NK-92 treated with Interleukin-12 subunit alpha and Interleukin-12 subunit beta, amount 100 ng/mL, for 24 hours (cell line): ENCODE measurements around the gene JPH3.
"Not testable (repeated sequence)": the region's sequence is repeated elsewhere in the genome, so short reads cannot be mapped to it uniquely, and the experiment has no call there.

ENCODE experiments used
- DNase-seq: peaks from one replicate; lab custom pipeline; 2025; lab: John Stamatoyannopoulos, UW

JPH3 gene

DNA sequence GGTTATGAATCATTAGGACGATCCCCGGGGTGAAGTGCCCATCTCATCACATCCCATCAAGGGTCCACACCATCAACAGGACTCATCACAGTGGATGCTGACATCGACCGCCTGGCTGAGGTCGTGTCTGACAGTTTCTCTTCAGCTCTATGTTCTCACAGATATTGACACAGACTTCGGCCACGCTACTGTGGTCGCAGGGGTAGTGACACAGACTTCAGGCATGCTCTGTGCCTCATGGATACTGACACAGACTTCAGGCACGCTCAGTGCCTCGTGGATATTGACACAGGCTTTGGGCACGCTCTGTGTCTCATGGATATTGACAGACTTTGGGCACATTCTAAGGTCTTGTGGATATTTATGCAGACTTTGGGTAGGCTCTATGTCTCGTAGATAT is 113.3 kb downstream of the JPH3 start:
- no peak for DNase-seq

- DNase-seq: not testable (repeated sequence)
Measured at GRCh38 chr16:87718831-87719230, 116.5 kb downstream of the JPH3 start.

GRCh38 chr16:87720446-87720845 is 118.1 kb downstream of the JPH3 start:
- no peak for DNase-seq

GRCh38 chr16:87721622-87722585 is 119.6 kb downstream of the JPH3 start:
- no peak for DNase-seq

DNA sequence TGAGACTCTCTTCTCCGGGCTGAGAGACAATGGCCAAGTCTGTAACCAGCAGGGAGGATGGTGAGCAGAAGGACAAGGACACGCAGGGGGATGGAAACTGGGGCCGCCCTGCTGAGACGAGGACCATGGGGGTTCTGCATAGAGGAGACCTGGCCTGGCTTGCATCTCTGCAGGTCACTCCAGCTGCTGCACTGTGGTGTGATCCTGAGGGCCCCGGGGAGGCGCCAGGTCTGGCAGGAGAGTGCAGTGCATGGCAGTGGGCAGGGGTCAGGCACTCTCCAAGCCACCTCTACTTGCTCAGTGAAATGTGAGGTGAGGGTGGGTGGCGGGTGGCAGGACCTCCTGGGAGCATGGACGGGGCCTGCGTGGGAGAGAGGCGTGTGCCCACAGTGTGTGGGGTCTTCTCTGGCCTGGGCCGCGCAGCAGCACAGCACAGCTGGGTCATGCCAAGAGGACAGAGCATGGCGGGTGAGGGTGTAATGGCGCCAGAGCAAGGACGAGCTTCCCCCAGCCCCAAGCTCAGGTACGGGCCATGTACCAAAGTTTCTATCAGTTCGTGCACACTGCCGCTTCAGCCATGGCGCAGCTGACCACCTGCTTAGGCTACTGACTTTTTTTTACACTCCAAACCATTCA is 120.4 kb downstream of the JPH3 start:
- no peak for DNase-seq

GRCh38 chr16:87723226-87723623 is 120.9 kb downstream of the JPH3 start:
- DNase-seq: no peak

DNA sequence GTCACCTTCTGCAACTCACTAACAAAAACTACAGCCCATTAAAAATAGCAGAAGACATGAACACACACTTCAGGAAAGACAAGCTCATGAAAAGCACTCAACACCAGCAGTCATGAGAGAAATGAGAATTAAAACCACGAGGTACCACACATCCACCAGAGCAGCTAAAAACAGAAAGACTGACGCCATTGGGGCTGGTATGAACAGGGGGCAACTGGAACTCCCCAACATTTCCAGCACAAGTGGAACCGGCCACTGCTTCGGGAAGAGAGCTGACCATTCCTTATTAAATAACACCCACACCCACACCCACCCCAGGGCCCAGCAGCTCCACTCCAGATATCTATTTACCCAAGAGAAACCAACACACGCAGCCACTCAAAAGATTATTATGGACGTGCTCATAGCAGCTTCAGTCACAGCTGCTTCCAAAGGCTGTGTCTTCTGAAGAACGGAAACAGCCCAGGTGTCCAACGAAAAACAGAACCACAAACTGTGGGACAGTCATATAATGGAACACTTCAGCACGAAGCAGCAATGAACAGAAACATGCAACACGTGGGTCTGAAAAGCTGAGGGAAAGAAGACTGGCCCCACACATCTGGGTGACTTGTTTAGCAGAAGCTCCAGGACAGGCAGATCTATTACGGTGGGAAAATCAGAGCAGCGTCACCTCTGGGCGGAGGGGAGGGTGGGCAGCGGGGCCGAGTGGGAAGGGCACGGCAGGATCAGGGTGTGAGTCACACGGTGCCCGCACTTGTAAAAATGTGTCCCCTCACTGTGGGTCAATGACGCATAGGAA is 122.4 kb downstream of the JPH3 start:
- DNase-seq: no peak

DNA sequence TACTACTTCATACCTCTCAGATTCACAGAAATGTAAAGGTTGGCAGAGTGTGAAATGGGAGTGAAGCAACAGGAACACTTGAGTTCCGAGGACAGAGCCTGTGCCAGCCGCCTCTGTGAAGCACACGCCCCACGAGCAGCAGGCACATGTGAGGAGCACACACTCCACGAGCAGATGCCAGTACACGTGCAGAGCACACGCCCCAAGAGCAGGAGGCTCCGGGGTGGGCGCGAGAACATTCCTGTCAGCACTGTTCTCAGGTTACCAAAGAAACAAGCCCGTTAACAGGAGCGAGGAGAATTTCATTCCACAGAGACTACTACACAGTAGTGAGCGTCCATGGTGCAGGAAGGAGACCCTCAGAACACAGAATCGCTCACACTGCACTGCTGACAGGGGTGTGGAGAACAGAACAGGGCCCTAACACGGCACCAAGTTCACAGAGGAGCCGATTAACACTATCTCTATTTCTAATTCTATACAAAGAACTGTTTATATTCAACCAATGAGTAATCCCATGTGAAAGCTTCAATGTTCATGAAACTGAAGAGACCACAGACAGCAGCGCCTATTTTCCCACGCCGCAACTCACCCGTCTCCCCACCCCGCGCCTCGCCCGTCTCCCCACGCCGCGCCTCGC is 123.4 kb downstream of the JPH3 start:
- DNase-seq: no peak

DNA sequence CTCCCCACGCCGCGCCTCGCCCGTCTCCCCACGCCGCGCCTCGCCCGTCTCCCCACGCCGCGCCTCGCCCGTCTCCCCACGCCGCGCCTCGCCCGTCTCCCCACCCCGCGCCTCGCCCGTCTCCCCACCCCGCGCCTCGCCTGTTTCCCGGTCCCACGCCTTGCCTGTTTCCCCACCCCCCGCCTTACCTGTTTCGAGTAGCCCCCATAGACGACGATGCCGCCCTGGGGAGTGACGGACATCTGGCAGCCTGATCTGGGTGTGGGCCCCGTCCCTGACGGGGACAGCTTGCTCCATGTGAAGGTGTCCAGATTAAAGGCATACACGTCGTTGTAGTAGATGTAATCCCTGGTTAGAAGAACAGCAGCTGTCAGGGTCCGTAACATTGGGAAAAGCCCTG is 124.3 kb downstream of the JPH3 start:
- not testable (repeated sequence) for DNase-seq

GRCh38 chr16:87727346-87727745 is 125.0 kb downstream of the JPH3 start:
- DNase-seq: no peak

DNA sequence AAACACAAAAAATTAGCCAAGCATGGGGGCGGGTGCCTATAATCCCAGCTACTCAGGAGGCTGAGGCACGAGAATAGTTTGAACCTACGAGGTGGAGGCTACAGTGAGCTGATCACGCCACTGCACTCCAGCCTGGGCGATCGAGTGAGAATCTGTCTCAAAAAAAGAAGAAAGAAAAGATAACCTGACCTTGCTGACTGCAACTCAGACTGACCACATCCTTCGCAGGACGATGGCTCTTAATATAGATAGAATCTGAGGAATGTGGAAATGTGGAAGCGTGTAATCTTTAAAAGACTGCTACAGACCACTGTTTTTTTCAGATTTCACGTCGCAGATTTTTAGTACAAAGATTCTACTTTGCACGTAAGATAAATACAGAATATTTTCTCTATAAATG is 125.7 kb downstream of the JPH3 start:
- DNase-seq: no peak

DNA sequence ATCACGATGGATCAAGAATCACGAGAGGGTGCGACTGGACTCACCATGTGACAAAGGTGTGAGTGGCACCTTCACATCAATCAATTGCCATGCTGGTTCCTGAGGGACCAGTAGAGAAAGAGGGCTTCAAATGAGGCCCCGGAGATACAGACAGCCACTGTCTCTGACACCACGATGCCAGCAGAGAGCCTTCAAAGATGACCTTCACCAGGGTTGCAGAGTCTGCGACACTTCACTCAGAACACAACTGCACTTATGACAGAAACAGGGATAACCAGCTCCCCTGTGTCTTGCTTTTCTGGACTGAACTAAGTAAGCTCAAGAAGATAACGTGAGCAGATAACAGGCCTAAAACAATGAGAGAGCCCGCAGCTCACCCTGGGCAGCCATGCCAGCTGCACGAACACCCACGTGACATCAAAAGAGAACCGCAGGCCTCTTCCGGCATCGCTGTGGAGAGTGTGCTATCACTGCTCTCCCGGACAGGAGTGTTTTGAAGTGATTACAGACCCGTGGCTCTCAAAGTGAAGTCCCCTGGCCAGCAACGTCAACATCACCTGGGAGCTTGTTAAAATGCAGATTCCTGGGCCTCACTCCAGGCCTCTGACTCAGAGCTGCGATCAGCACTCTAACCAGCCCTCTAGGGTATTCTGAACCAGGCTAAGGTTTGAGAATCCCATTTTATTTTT is 127.1 kb downstream of the JPH3 start:
- no peak for DNase-seq

DNA sequence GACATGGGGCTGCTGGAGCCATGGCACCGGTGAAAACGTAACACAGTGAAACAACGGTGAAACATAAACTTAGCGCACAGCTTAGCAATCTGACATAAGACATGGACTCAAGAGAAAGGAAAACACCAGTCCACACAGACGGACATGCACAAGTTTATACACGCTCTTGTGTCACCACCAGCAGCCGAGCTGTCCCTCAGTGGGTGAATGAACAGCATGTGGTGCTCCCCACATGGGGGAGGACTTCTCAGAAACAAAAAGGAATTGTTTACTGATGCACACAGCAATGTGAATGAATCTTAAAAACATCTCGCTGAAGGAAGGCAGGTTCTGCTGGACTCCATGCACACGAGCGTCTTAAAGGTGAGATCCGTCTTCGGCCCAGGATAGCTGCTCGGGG is 129.3 kb downstream of the JPH3 start:
- DNase-seq: no peak

GRCh38 chr16:87733190-87733589 is 130.9 kb downstream of the JPH3 start:
- DNase-seq: no peak

GRCh38 chr16:87734644-87735043 is 132.3 kb downstream of the JPH3 start:
- DNase-seq: no peak

- no peak for DNase-seq
Measured at GRCh38 chr16:87735270-87736007, 133.1 kb downstream of the JPH3 start.

DNA sequence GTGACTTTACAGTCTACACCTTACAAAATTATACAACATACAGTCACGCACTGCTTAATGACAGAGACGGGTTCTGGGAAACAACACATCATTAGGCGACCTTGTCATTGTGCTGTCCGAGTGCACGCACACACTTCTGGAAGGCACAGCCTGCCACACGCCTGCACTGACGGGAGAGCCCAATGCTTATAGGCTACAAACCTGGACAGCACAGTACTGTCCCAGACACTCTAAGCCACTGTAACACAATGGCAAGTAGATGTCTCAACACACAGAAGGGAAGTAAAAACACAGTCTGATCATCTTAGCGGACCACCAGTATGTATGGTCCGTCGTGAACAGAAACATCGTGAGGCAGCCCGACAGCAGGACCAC is 133.7 kb downstream of the JPH3 start:
- DNase-seq: no peak

- no peak for DNase-seq
Measured at GRCh38 chr16:87739801-87740200, 137.5 kb downstream of the JPH3 start.

- DNase-seq: no peak
Measured at GRCh38 chr16:87740441-87740840, 138.1 kb downstream of the JPH3 start.

DNA sequence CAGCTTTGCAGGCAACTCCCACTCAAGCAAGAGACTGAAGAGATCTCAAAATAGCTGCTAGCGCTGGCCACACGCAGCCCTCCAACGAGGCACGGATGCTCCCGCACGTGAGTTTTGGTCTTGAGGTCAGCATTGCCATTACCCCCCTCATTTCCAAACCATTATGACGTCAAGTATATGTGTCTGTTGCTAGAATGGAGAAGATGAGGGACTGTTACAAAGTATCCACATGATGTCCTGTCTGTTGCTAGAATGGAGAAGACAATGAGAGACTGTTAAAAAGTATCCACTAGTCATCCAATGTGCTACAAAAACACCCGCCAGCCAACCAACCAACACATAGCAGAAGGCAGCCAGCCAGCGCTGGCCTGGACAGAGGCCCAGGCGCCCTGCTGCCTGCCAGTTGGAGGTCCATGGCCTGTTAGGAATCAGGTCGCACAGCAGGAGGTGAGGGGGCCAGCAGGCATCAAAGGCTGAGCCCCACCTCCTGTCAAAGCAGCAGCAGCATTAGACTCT is 138.7 kb downstream of the JPH3 start:
- DNase-seq: no peak
